Raji (cell line): ENCODE results near the gene ITPK1.

Source experiments
- POLR2A ChIP-seq: IDR thresholded peaks from 2 replicates; pipeline ENCODE4 v1.6.1; 2011; ENCODE audit warnings: low read depth, low read length, control low read depth; ENCODE audit not compliant: insufficient read depth

ITPK1 gene

DNA sequence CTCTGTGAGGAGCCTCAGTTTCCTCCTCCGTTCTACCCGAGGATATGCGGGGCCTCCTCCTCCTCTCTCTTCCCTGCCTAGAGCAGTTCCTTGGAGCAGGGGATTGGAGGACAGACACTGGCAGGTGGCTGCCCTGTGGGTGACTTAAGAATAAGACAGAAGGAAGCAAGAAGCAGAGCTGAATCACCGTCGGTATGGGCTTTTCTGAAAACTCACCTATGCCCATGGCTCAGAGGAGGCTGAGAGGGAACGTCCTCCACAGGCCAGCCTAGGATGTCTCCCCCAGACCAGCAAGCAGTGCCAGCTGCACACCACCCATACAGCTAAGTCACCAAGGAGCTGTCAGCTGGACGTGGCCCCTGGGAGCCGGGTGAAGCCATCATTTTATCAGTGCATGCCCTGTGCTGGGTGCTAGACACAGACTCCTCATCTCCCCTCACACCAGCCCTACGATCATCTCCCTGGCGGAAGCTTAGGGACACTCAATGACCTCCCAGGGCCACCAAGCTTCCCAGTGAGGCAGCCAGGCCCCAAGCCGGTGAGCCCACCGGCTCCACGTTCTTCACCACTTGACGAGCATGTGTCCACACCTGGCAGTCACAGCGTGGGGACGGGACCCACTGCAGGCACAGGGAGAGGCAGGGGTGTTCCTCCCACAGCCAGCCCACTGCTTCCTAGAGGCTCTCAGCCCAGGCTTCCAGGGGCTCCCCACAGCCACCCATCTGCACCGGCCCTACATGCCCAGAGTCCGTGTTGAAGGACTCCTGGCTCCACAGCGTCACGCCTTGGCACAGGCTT is 21.4 kb downstream of the ITPK1 start:
- no peak for TF ChIP-seq POLR2A

DNA sequence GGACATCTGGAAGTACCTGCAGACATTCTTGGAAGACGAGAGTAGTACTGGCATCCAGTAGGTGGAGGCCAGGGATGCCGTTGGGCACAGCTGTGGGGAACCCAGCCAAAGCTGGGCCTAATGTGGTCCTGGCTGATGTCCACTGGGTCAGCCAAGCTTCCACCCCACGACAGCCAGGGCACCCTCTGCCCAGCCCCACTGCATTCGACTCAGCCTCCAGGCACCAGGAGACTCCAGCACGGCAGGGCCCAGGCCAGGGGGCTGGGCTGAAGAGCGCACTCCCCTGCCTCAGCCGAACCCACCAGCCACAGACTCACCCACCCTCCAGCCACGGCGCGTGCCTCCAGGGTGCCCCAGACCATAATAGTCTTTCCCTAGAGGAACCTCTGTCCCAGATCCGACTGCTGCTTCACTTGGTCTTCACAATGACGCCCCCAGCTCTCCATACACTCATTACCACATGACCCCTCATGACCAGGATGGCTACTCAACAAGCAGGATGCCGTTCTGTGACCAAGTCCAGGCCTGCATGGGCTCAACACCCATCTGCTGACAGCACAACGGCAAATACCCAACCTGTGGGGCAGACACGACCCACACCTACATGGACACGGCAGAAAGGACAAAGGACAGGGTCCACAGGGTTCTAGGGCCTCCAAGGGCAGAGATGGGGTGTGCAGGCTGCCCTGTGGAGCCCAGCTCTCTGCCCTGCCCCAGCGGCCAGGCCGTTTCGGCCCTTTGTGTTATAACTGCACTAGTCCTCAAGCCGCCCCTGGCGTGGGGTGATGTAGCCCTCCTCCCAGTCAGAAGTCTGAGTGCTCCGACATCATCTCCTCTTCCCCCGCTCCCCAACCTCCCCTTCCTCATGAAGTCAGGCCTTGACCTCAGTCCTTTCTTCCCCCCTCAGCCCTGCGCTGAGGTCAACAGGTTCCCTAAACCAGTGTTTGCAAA is 22.8 kb downstream of the ITPK1 start:
- TF ChIP-seq POLR2A: no peak

DNA sequence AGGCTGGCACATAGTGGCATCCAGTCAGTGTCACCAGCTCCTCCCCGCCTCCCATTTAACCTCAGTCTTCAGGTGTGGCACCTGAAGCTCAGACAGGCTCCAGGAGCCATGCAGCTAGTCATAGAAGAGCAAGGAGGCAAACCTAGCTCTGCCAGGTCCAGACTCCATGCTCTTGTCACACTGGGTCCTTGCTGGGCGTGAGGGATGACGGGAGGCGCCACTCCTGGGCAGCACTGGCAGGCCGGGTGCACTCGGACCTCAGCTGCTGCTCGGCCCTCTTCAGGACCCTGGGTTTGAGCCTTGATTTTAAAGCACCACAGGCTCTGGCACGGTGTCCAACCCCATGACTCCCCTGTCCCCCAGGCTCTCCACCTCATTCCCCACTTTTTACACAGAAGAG is 24.1 kb downstream of the ITPK1 start:
- TF ChIP-seq POLR2A: no peak

DNA sequence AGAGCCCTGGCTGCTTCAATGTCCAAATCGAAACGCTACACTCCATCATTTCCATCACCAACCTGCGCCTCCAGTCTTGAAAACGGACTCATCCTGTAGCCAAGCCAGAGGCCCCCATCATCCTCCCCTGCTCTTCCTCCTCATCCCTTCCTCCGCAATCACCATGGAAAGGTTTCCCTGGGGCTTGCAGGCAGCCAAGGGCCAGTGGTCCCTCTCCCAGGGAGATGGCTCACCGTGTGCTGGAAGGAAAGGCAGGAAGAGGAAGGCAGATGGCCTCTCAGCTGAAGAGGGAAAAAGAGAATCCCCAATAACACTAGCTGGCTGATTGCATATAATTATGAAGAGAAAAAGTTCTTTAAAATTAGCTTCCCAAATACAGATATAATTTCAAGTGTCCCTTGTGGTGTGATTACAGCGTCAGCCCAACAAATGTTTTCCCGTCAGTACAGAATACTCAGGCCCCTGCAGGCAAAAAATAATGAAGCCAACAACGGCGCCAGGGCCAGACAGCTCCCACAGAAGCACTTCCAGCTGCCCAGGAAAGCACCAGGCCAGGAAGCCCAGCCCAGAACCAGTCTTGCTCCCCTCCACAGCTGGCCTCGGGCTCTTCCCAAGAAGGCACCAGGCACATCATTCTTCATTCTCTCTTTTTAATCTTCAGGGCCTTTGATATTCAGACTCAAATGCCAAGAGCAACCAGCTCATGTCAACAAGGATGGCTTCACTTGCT is 24.7 kb downstream of the ITPK1 start:
- TF ChIP-seq POLR2A: no peak

DNA sequence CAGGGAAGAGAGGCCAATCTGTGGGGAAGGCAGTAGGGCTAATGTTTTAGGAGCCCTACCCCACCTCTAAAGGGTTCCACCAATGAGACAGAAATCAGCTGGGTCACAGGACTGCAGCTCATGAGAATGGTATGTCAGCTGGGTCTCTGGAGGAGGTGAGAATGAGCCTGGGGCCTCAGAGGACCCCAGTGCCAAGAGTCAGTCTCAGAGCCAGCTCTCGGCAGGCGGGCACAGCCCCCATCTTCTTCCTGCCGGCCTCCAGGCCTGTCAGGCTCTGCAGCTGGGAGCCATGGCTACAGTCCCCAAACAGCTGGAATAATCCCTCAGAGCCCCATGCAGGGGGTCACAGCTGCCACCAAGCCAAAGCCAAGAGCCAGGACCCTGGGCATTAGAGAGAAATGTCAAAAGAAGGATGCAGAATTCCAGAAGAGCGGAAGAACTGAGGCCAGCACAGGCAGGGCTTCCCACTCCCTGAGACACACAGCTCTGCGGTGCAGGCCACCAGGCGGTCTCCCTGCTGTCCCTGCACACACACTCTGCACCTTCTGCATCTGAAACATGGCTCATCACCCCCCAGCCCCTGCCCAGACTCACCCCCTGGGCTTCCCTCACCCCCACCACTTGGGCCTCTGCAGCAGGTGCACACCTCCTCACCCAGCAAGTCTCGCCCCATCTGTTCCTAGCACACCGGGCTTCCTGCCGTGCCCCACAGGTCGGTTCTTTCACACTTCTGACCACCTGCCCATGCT is 26.0 kb downstream of the ITPK1 start:
- TF ChIP-seq POLR2A: no peak

DNA sequence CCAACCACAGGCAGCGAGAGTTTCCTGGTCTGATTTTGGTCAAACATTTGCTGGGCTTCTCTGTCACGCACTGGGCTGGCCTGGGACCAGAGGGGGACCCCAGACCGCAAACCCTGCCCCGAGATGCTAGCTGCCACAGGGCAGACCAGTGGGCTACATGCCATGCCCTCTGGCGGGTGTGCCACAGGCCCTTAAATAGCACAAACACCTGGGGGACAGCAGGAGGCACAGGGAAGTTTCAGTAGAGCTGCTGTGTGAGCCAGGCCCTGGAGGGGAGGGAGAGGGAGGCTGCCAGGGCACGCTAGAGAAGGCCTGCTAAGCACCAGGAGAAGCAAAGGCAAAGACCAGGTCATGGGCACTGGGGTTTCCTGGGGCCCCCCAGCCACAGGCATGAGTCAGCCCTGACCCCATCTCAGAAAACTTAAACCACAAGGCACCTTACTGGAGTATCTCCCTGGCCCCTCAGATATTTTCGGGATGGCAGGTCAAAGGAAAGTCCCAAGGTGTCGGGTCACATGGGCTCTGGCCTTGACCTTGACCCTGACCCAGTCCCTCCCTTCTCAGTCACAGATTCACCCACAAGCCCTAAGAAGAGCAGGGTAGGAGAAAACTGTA is 29.2 kb downstream of the ITPK1 start:
- no peak for TF ChIP-seq POLR2A

DNA sequence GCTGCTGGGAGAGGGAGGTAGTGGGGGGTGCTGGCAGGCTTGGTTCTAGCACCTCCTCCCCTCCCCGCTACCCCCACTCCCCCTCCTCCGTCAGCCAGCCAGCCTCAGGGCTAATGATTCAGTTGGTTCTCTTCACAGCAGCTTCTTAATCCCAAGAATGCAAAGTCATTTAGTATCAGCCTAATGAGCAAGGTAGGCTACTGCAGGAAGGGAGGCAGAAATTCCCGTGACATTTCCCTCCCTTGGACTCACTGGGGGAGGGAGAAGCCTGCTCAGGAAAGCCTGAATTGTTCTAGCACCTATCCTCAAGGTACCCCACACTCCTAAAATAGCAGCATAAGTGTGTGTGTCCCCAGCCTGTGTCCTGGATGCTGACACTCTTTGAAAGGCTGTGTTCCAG is 29.8 kb downstream of the ITPK1 start:
- TF ChIP-seq POLR2A: no peak

DNA sequence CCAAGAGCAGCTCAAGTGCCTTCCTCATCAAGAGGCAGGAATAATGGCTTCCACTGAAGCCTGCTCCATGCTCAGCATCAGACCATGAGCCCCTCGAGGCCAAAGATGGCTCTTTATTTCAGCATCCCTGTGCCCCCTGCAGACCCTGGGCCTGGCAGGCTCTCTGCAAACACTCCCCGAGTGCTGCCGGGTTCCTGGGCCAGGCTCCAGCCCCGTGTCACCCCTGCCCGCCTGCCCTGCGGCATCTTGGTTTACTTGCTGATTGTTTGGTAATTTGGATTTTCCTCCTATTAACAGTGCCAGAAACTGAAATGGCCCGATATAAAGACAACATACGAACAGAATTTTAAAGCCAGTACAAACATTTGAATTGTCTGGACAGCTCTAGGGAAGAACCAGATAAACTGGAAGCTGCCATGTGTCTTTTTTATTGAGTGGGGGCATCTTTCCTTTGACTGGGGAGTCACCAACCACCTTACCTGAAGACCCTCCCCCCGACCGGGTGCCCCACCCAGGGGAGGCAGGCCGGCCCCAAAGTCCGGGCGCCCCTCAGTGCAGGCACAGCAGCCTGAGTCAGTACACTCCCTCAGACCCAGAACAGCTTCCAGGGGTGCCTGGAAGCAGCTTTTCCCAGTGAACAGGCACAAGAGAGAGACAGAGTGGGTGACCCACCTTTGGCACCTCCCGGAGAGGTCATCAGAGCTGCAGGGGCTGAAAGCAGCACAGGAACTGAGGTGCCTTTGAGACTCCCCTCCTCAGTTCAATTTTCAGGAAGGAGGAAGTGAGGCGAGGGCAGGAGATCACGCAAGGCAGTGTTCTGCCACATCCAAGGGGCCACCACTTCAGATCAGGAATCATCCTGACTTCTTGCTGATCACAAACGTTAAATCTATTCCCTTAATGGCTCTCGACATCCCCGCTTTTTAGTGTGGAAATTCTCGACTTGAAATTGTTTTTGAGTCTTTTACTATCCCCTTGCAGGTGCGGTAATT is 30.6 kb downstream of the ITPK1 start:
- no peak for TF ChIP-seq POLR2A

DNA sequence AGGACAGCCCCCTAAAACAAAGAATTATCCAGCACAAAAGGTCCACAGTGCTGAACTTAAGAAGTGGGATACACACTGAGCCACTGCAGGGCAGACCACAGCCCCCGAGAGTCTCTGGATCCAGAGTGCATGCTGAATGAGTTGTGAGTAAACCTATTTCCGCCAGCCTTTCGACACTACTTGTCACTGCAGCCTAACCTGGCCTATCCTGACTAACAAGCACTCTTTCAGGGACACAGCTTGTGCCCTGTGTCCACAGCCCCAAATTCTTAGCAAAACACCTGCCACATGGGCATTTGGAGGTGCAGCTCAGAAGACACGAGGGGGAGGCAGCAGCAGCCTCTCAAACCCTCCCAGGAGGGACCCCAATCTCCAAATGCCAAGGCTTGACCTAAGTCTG is 31.3 kb downstream of the ITPK1 start:
- no peak for TF ChIP-seq POLR2A

DNA sequence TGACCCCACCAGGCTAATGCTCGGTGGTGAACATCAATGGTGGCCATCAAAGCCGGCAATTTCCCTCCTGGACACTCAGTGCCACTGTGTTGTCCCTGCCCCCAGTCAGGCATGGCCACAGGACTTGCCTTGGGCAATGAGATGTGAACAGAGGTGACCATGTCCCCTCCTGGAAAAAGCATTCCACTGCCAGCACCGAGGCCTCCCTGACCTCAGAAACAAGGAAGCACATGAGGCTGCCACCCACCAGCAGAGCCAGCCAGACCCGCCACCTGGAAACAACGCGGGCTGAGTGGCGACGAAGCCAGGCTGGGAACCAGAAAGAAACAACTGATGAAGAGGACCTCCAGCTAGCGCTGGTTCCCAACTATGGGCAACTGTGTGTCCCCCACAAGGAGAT is 31.8 kb downstream of the ITPK1 start:
- no peak for TF ChIP-seq POLR2A

DNA sequence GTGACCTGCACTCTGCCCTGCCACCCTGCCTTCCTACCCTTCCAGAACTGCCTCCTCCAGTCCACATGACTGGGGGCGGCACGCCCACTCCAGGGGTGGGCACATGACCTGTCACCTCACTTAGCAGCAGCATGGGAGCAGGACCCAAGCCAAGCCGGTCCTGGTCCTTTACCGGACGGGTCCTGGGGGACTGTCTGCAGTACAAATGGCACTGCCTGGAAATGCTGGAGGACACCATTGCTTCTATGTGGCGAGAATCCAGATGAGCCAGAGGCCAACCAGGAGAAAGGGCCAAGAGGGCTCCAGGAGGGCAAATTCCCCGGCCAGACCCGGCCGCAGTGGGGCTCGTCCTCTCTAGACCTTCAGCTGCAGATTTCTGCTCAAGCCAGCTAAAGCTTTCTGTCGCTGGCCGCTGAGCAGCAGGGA is 33.1 kb downstream of the ITPK1 start:
- no peak for TF ChIP-seq POLR2A

DNA sequence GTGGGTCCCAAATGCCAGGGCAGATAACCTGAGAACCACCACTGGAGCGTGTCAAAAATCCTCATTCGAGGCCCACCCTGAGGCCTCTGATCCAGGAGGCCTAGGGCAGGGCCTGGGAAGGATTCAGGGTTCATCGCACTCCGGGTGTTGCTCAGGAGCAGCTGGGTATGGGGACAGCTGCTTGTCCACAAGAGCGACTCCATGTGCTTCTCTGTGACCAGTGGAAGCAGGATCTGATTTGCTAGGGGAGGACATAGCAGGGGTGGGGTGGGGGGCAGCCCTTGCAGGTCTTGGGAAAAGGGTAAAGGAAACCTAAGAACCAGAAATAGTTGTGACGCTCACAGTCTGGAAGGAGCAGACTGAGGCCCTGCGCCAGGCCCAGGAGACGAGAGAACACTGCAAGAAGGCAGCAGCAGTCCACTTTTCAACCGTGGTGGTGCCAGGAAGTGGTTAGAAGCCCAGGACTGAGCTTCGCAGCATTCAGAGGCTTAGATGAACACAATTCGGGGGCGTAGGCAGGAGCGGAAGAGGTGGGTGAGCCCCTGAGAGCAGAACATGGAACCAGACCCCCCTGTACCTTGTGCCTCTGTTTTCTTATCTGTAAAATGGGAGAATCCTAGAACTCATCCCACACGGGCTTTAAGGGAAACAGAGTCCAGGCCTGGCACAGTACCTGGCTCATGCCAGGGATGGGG is 33.7 kb downstream of the ITPK1 start:
- TF ChIP-seq POLR2A: no peak
